GM12878 (cell line): Measurements from ENCODE around the gene RUSC1. TPM values are rescaled to one million over a fixed set of nuclear protein-coding genes. Genes with fewer than 3 reads are reported as not detected.

Experiments used
- ATAC-seq: fragments of 200-7000 bp; cut with Tn5 transposase; 3 replicates; pipeline ENCODE4 v1.9.1; 2020; ENCODE audit warnings: mild to moderate bottlenecking, moderate library complexity
- BruUV-seq: library from RNA; stranded (reverse); fragments of 400-500 nt; replicated peaks from 2 replicates; lab custom pipeline; 2021; lab: Mats Ljungman, UMichigan
- CTCF ChIA-PET: fragments of 300-600 bp; sonication (Branson Sonifier 250); formaldehyde crosslinking; extraction: SDS; loops from one replicate; lab custom pipeline; 2021; ENCODE audit warnings: inconsistent platforms; lab: Yijun Ruan, JAX
- POLR2A ChIA-PET: fragments of 350-600 bp; formaldehyde crosslinking; extraction: SDS; loops from one replicate; lab custom pipeline; 2021; ENCODE audit warnings: inconsistent platforms; lab: Charles Lee
- RAD21 ChIA-PET: fragments of 300-600 bp; sonication (Branson Sonifier 250); formaldehyde crosslinking; loops from one replicate; lab custom pipeline; 2023; ENCODE audit warnings: antibody characterized with exemption; ENCODE audit not compliant: unreplicated experiment; lab: Charles Lee
- SMC1A ChIA-PET: fragments of 300-600 bp; sonication (Branson Sonifier 250); formaldehyde crosslinking; loops from one replicate; lab custom pipeline; 2023; ENCODE audit not compliant: unreplicated experiment, uncharacterized antibody; lab: Charles Lee
- DNase-seq: peaks from one replicate; pipeline ENCODE4 v3.0.0-alpha.2; 2011; ENCODE audit warnings: low read depth, low spot score
- FAIRE-seq: peaks from 3 replicates; lab custom pipeline; 2011; peaks lifted over from hg19 to GRCh38; lab: Jason Lieb, UNC
- H2AFZ ChIP-seq: 2 replicates; pipeline ENCODE4 v1.6.0; 2011; ENCODE audit warnings: low read depth, low read length, control low read depth; ENCODE audit not compliant: control insufficient read depth
- H3K27ac ChIP-seq: 2 replicates; pipeline ENCODE4 v1.5.1; 2011; ENCODE audit warnings: control low read depth; ENCODE audit not compliant: control insufficient read depth, insufficient read depth
- H3K27me3 ChIP-seq, 2 experiments: replicated peaks in 1 of 2; 2 replicates each; pipeline versions ENCODE4 v1.6.0 to v1.6.1; 2011; ENCODE audit warnings: low read length in 1 of 2; ENCODE audit not compliant: control insufficient read depth in 2 of 2, insufficient read depth in 2 of 2
- H3K36me3 ChIP-seq, 2 experiments: 2 replicates each; pipeline ENCODE4 v1.5.1; 2011; ENCODE audit warnings: low read length in 1 of 2; ENCODE audit not compliant: control insufficient read depth in 2 of 2, insufficient read depth in 2 of 2
- H3K4me1 ChIP-seq: 2 replicates; pipeline ENCODE4 v1.6.1; 2011; ENCODE audit warnings: mild to moderate bottlenecking, low read length, moderate library complexity, mixed read lengths; ENCODE audit not compliant: control insufficient read depth, insufficient read depth
- H3K4me2 ChIP-seq: 2 replicates; pipeline ENCODE4 v1.6.0; 2011; ENCODE audit warnings: control low read depth; ENCODE audit not compliant: control insufficient read depth, insufficient read depth
- H3K4me3 ChIP-seq: fragments of 200-600 bp; sonication (generic); 2 replicates; pipeline ENCODE4 v1.5.1; 2016
- H3K79me2 ChIP-seq: 2 replicates; pipeline ENCODE4 v1.6.0; 2011; ENCODE audit warnings: low read length; ENCODE audit not compliant: control insufficient read depth, insufficient read depth
- H3K9ac ChIP-seq: 2 replicates; pipeline ENCODE4 v1.8.0; 2011; ENCODE audit warnings: low read length, control low read depth, mixed read lengths; ENCODE audit not compliant: control insufficient read depth, insufficient read depth
- H3K9me3 ChIP-seq: replicated peaks from 3 replicates; pipeline ENCODE4 v1.5.1; 2011; ENCODE audit warnings: mild to moderate bottlenecking, low read length; ENCODE audit not compliant: control insufficient read depth, insufficient read depth
- H4K20me1 ChIP-seq: 2 replicates; pipeline ENCODE4 v1.6.0; 2011; ENCODE audit not compliant: control insufficient read depth, insufficient read depth
- BMI1 ChIP-seq: fragments of 450-650 bp; IDR thresholded peaks from 2 replicates; pipeline ENCODE4 v1.6.1; 2016; ENCODE audit warnings: mild to moderate bottlenecking, moderate library complexity, borderline replicate concordance
- CEBPZ ChIP-seq: fragments of 150-350 bp; IDR thresholded peaks from 2 replicates; pipeline ENCODE4 v1.6.1; 2016; ENCODE audit warnings: low read depth, low read length
- E2F4 ChIP-seq: IDR thresholded peaks from 2 replicates; pipeline ENCODE4 v1.6.1; 2012; ENCODE audit warnings: low read depth, low read length, improper control_type of control experiment
- EZH2 ChIP-seq: IDR thresholded peaks from 2 replicates; pipeline ENCODE4 v1.6.1; 2012; ENCODE audit warnings: low read depth, mild to moderate bottlenecking, control low read depth, inconsistent platforms, low read length, borderline replicate concordance; ENCODE audit not compliant: control insufficient read depth
- JUND ChIP-seq: IDR thresholded peaks from 2 replicates; pipeline ENCODE4 v1.6.1; 2012; ENCODE audit warnings: low read depth, mild to moderate bottlenecking, low read length, improper control_type of control experiment, moderate library complexity
- KDM1A ChIP-seq: fragments of 200-600 bp; sonication (generic); IDR thresholded peaks from 2 replicates; pipeline ENCODE4 v1.6.1; 2016; ENCODE audit warnings: borderline replicate concordance
- MLLT1 ChIP-seq: fragments of 450-650 bp; IDR thresholded peaks from 2 replicates; pipeline ENCODE4 v1.6.1; 2016; ENCODE audit warnings: mild to moderate bottlenecking
- MTA2 ChIP-seq: fragments of 450-650 bp; IDR thresholded peaks from 2 replicates; pipeline ENCODE4 v1.6.1; 2016; ENCODE audit warnings: low read depth, mild to moderate bottlenecking, moderate library complexity
- NRF1 ChIP-seq: conservative IDR thresholded peaks from 2 replicates; pipeline ENCODE4 v1.6.1; 2011; ENCODE audit warnings: mild to moderate bottlenecking, low read depth, low read length, improper control_type of control experiment
- POU2F2 ChIP-seq: IDR thresholded peaks from 3 replicates; pipeline ENCODE4 v1.6.1; 2011; ENCODE audit warnings: low read depth, mild to moderate bottlenecking, low read length, borderline replicate concordance
- RB1 ChIP-seq: fragments of 450-650 bp; formaldehyde crosslinking; IDR thresholded peaks from 2 replicates; pipeline ENCODE4 v1.6.1; 2017; ENCODE audit warnings: mild to moderate bottlenecking, borderline replicate concordance
- RELA ChIP-seq: fragments of 450-650 bp; IDR thresholded peaks from 2 replicates; pipeline ENCODE4 v1.8.0; 2014; ENCODE audit warnings: borderline replicate concordance; ENCODE audit not compliant: partially characterized antibody
- SIX5 ChIP-seq: IDR thresholded peaks from 2 replicates; pipeline ENCODE4 v1.6.1; 2011; ENCODE audit warnings: mild to moderate bottlenecking, low read depth, low read length, moderate library complexity; ENCODE audit not compliant: severe bottlenecking
- USF1 ChIP-seq: IDR thresholded peaks from 2 replicates; pipeline ENCODE4 v1.6.1; 2011; ENCODE audit warnings: borderline replicate concordance, low read depth, mild to moderate bottlenecking, moderate library complexity, mixed read lengths, low read length; ENCODE audit not compliant: insufficient read depth; ENCODE audit errors: extremely low read length
- ZZZ3 ChIP-seq: IDR thresholded peaks from 2 replicates; pipeline ENCODE4 v1.6.1; 2011; ENCODE audit warnings: low read depth; ENCODE audit not compliant: control insufficient read depth, insufficient read length
- WGBS: methylation state at CpG from one replicate; pipeline ENCODE4 v1.1.6; 2016; ENCODE audit warnings: low lambda C conversion rate; ENCODE audit not compliant: insufficient replicate concordance, insufficient coverage; ENCODE audit errors: missing lambda C conversion rate; 5-methylcytosine and 5-hydroxymethylcytosine counted together
- in situ Hi-C: fragments of 300-500 bp; cut with MboI; formaldehyde crosslinking; loops from 9 replicates; pipeline ENCODE4 v1.14.3; 2018; ENCODE audit warnings: mixed read lengths
- intact Hi-C: fragments of 100-400 bp; cut with micrococcal nuclease; formaldehyde crosslinking; loops from one replicate; pipeline ENCODE4 v1.14.2; 2022; ENCODE audit not compliant: unreplicated experiment
- polyA plus RNA-seq, 11 experiments: library from polyadenylated mRNA; depleted of rRNA in 4 of 11; unstranded in 6 of 11; stranded (reverse) in 5 of 11; fragments of >200 nt; fragmentation: Nextera tagmentation in 4 of 11; fragmentation: Illumina TruSeq in 1 of 11; extraction: Ambion mirVana in 4 of 11; extraction: Trizol in 1 of 11; gene quantifications; 1 replicate in 1 of 11; 2 replicates in 10 of 11; pipeline versions ENCODE4 v1.2.1 to v1.2.3, GENCODE V29; 2011 to 2016; ENCODE audit warnings: inconsistent platforms in 2 of 11, missing spikeins in 2 of 11, low read depth in 1 of 11
- total RNA-seq, 4 experiments: library from RNA; depleted of rRNA in 3 of 4; stranded (reverse); fragments of >200 nt in 3 of 4; fragmentation: Illumina TruSeq in 1 of 4; extraction: Trizol in 1 of 4; gene quantifications; 2 replicates each; pipeline versions ENCODE4 v1.2.1 to v1.2.3, GENCODE V29; 2013 to 2021

RUSC1 gene
- total and polyA plus RNA-seq, 10 of the 15 experiments (the other 5 are each of a cell fraction or from before 2014, with no cell fraction given), result 1.1 to 23.7 (median 12.3) TPM

GRCh38 chr1:155324037-155324716 lies 3.5 kb downstream of the RUSC1 start:
- peak overlapping the region; percentile 70 for H2AFZ ChIP-seq
- in situ Hi-C loops (no loop called here), intact Hi-C loops (loop anchor here (5.0 kb wide), 1 partner anchor 268 kb away; no protein-coding TSS in a partner anchor)
- H4K20me1 ChIP-seq, result no peaks in the 10 kb centered on the region
- CTCF ChIA-PET, result interaction anchor here (0.6 to 9.6 kb wide), 25 partner anchors 13 to 275 kb away, joined by 3 to 225 read pairs (median 5); partner anchors contain the start of genes CLK2, ENTREP3, FDPS and KRTCAP2
- peak overlapping the region; percentile 66 for H3K27ac ChIP-seq
- WGBS, result under 1% methylated on average over 44 of the region's 44 CpGs
- H3K4me1 ChIP-seq, result peaks cover 7% of the 10 kb centered on the region
- peak overlapping the region; percentile 88 for H3K4me2 ChIP-seq
- POLR2A ChIA-PET, result interaction anchor here (0.6 to 4.3 kb wide), 14 partner anchors 16 to 216 kb away, joined by 3 to 28 read pairs (median 6); partner anchors contain the start of genes CLK2, FDPS, HCN3 and MTX1
- RAD21 ChIA-PET, result interaction anchor here (0.6 to 5.4 kb wide), 23 partner anchors 12 to 713 kb away, joined by 3 to 81 read pairs (median 4); partner anchors contain the start of genes CLK2, FDPS, HCN3 and MTX1
- ATAC-seq (peak; percentile 87), DNase-seq (peak; percentile 84), FAIRE-seq (peak; percentile 49)
- BruUV-seq, result no TSS peak
- no peaks in the 10 kb centered on the region; the same call in 1 of the 2 replicates for H3K79me2 ChIP-seq
- no peaks in the 10 kb centered on the region for H3K27me3 ChIP-seq
- H3K4me3 ChIP-seq, result peak overlapping the region; percentile 88
- SMC1A ChIA-PET, result interaction anchor here (0.6 to 6.8 kb wide), 12 partner anchors 16 to 180 kb away, joined by 3 to 57 read pairs (median 6); partner anchors contain the start of genes CLK2, FDPS and HCN3
- H3K9me3 ChIP-seq, result no peaks in the 10 kb centered on the region
- peak overlapping the region; percentile 81 for H3K9ac ChIP-seq
- peaks cover 3 to 8% of the 10 kb centered on the region in 2 experiments; a peak in 3 of 4 replicates for H3K36me3 ChIP-seq
- TF ChIP-seq RELA (peak; percentile 7), USF1 (peak; percentile 99), E2F4 (no peak), ZZZ3 (no peak), BMI1 (no peak), POU2F2 (no peak), CEBPZ (no peak), SIX5 (no peak), EZH2 (no peak), MLLT1 (peak; percentile 78; the same call in 1 of the 2 replicates), MTA2 (0 out of 2 replicates have a peak, but pooled peaks have one; percentile 17), JUND (no peak), NRF1 (no peak), RB1 (peak; percentile 56; the same call in 1 of the 2 replicates), KDM1A (no peak)
